Ovary (tissue), 9 donors: Measurements from ENCODE around the gene CHKA. TPM values are rescaled to one million over a fixed set of nuclear protein-coding genes. Genes with fewer than 3 reads are reported as not detected.

Source experiments
- DNase-seq, 5 donors: peaks; one replicate each; pipeline ENCODE4 v3.0.0-alpha.2; 2019 to 2020
- H3K27ac ChIP-seq, 2 donors: fragments of 200-600 bp; one replicate each; pipeline versions ENCODE4 v1.5.1 to v1.8.0; 2019 to 2022
- H3K27me3 ChIP-seq: fragments of 200-600 bp; one replicate; pipeline ENCODE4 v1.8.0; 2022
- H3K36me3 ChIP-seq: fragments of 200-600 bp; sonication (generic); one replicate; pipeline ENCODE4 v1.5.1; 2019
- H3K4me1 ChIP-seq: one replicate; pipeline ENCODE4 v1.8.1; 2013; ENCODE audit warnings: mild to moderate bottlenecking, moderate library complexity; ENCODE audit not compliant: insufficient read depth
- H3K4me3 ChIP-seq: fragments of 200-600 bp; sonication (generic); one replicate; pipeline ENCODE4 v1.5.1; 2017
- H3K9me3 ChIP-seq, 2 donors: fragments of 200-600 bp in 1 of 2; sonication (generic) in 1 of 2; one replicate each; pipeline versions ENCODE4 v1.5.1 to v1.8.1; 2013 to 2019; ENCODE audit warnings: mild to moderate bottlenecking in 1 of 2, moderate library complexity in 1 of 2
- EP300 ChIP-seq: sonication (generic); formaldehyde crosslinking; IDR thresholded peaks from one replicate; pipeline ENCODE4 v1.6.1; 2017; ENCODE audit warnings: antibody characterized with exemption
- POLR2A ChIP-seq: fragments of 450-650 bp; IDR thresholded peaks from one replicate; pipeline ENCODE4 v1.6.1; 2017; ENCODE audit warnings: antibody characterized with exemption, mild to moderate bottlenecking, moderate library complexity
- WGBS, 3 donors: extraction: QIAGEN DNeasy Blood & Tissue Kit in 1 of 3; methylation state at CpG; one replicate each; pipeline versions ENCODE4 v1.1.5 to v1.1.7; 2013 to 2017; 5-methylcytosine and 5-hydroxymethylcytosine counted together
- intact Hi-C, 4 donors: fragments of 100-400 bp; cut with DNase I; formaldehyde crosslinking; loops; one replicate each; pipeline versions ENCODE4 v1.11.0 to v1.15.1; 2022 to 2023
- polyA plus RNA-seq, 2 donors: library from polyadenylated mRNA; stranded (reverse); fragments of 200-250 nt in 1 of 2; fragments of 350-450 nt in 1 of 2; fragmentation: Illumina TruSeq in 1 of 2; extraction: RNeasy Lipid Tissue Mini Kit (QIAGEN cat#74804) in 1 of 2; gene quantifications; one replicate each; pipeline ENCODE4 v1.2.3, GENCODE V29; 2013 to 2014
- total RNA-seq, 7 donors: library from RNA; depleted of rRNA in 2 of 7; stranded (reverse); fragments of >200 nt in 2 of 7; fragmentation: NEBNext Ultra II Directional in 3 of 7; extraction: Animal tissue kit (Norgen Biotek cat#: 25700) in 3 of 7; gene quantifications; one replicate each; pipeline versions ENCODE4 v1.1.0 to v1.2.4, GENCODE V29; 2016 to 2023
- TF ChIP-seq, protein P1 (sequence below), 3 donors: fragments of 450-650 bp in 2 of 3; fragments of 200-600 bp in 1 of 3; IDR thresholded peaks; one replicate each; pipeline versions ENCODE4 v1.5.1 to v1.8.0; 2016 to 2022; ENCODE audit warnings: antibody characterized with exemption in 3 of 3, mild to moderate bottlenecking in 1 of 3
- donor health status: DM: no; HTN: no; CAD: no; lungs with moderate emphysema.
- donor health status: DM: no; HTN: no; CAD: no.
- donor health status: Bipolar disorder and iron deficiency.
- donor health status: DM: yes; HTN: yes; CAD: no.
- donor health status: DM: no; HTN: no; CAD: no.
- donor health status: DM: yes; HTN: yes; CAD: no.

Gene CHKA
- total and polyA plus RNA-seq, 9 donors, result 15.6 to 45.3 (median 30.5) TPM

DNA sequence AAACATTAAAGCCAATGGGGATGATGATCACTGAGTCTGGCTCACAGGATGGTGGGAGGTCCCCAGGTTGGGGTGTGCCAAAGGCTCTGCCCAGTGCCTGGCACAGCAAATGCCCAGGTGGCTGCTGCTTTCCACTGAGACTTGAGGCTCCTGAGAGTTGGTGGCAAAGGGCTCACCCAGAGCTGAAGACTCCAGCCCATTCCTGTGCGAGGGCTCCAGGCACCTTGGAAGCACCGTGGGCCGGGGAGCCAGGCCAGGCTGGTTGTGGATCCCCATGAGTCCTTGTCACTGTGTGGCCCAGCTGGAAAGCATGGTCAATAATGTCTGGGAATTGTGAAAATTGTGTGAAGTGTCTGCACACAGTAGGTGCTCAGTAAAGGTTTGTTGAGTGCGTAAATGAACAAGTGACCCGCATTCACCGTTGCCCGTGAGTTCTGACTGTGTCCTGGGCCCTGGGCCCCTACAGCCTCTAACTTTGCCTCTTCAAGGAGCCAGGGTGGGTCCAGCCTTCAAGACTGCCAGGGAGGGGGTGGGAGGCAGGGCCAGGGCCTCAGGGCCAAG, 114.5 kb downstream of the CHKA start:
- no peak overlapping the region for H3K27ac ChIP-seq
- intact Hi-C loops, result loop anchor here in 1 of 4 donors (10.0 kb wide), 1 partner anchor 198 kb away; no protein-coding TSS in a partner anchor
- H3K27me3 ChIP-seq, result no peaks in the 10 kb centered on the region
- TF ChIP-seq EP300 (no peak), POLR2A (no peak)
- TF ChIP-seq, protein P1, sequence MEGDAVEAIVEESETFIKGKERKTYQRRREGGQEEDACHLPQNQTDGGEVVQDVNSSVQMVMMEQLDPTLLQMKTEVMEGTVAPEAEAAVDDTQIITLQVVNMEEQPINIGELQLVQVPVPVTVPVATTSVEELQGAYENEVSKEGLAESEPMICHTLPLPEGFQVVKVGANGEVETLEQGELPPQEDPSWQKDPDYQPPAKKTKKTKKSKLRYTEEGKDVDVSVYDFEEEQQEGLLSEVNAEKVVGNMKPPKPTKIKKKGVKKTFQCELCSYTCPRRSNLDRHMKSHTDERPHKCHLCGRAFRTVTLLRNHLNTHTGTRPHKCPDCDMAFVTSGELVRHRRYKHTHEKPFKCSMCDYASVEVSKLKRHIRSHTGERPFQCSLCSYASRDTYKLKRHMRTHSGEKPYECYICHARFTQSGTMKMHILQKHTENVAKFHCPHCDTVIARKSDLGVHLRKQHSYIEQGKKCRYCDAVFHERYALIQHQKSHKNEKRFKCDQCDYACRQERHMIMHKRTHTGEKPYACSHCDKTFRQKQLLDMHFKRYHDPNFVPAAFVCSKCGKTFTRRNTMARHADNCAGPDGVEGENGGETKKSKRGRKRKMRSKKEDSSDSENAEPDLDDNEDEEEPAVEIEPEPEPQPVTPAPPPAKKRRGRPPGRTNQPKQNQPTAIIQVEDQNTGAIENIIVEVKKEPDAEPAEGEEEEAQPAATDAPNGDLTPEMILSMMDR (IDR thresholded peaks at IDR 0.05), result no peak
- peaks cover 10% of the 10 kb centered on the region for H3K4me1 ChIP-seq
- no peaks in the 10 kb centered on the region for H3K36me3 ChIP-seq
- WGBS, 3 donors, result 95% methylated on average over 7 of the region's 7 CpGs
- DNase-seq, result peak in 1 of 5 donors; percentile 8
- H3K9me3 ChIP-seq, result no peaks in the 10 kb centered on the region
- H3K4me3 ChIP-seq, result no peak overlapping the region

DNA sequence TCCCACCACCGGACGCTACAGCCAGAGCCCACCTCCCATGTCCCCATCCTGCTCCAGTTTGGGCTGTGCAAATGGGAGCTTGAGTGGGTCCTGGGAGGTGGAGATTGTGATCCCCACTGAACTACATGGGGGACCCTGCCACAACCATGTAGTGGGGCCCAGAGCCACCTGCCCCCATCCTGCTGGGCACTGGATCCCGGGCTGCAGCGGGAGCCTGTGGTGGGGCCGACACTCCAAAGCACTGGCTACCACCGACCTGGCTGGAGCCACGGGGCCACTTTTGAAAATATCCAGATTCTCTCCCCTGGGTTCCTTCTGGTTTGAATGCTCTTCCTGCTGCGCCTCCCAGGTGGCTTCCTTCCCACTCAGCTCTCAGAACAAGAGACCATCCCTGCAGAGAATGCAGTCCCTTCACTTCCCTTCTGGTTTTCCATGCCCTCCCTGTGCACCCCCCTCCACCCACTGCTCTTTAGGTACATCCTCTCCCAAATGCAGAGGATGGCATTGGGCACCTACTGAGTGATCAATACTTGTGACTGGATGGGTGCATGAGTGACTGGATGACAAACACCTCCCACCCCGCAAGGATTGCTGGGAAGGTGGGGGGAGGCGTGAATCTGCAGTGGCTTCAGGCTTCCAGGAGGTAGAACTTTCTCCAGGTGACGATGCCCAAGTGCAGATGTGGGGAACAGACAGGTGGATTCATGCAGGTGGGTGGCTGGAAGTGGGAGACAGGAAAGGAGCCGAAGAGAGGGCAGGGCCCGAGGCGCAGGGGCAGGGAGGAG, 116.4 kb downstream of the CHKA start:
- no peaks in the 10 kb centered on the region for H3K27me3 ChIP-seq
- peaks cover 4% of the 10 kb centered on the region for H3K4me1 ChIP-seq
- intact Hi-C loops, result loop anchor here in 1 of 4 donors (10.0 kb wide), 1 partner anchor 200 kb away; no protein-coding TSS in a partner anchor
- DNase-seq, result no peak
- TF ChIP-seq, protein P1 (IDR thresholded peaks at IDR 0.05), result no peak
- TF ChIP-seq POLR2A, result no peak
- H3K27ac ChIP-seq, result no peak overlapping the region
- no peak overlapping the region for H3K4me3 ChIP-seq
- WGBS, 3 donors, result 71 to 78% (median 72%) methylated on average over 14 of the region's 14 CpGs
- no peaks in the 10 kb centered on the region for H3K36me3 ChIP-seq
- H3K9me3 ChIP-seq, result no peaks in the 10 kb centered on the region

DNA sequence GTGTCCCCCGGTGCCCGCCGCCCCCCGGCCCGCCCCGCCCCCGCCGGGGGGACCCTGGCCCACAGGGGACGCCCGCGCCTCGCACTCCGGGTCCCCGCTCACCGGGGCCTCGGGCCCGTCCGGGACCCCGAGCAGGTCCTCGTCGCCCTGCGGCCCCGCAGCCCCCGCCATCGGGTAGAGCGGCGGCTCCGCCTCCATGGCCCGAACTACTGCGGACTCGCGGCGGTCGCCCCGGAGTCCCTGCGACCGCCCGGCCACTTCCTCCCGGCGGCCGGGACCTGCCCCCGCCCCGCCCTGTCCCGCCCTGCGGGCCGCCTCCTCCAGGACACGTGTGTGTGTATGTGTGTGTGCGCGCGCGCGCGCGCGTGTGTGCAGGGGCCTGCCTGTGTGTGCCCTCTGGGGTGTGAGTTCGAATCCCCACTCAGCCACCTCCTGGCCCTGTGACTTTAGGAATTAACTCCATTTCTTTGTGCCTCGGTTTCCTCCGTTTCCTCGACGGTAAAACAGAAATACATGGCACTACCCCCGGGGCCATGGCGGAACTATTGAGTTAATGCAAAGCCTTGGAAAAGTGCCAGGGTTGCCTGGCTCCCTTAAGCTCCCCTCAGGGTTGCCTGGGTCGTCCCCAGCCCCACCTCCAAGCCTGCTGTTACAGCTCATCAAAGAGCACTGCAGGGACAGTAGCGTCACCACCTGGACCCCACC, 117.2 kb downstream of the CHKA start, which contains the start of gene UNC93B1:
TSS of gene UNC93B1 (minus strand) at position 252 of the 705 bp plus-strand sequence. CDS start at position 198, 54 bp downstream.
- H3K9me3 ChIP-seq, result no peaks in the 10 kb centered on the region
- no peaks in the 10 kb centered on the region for H3K36me3 ChIP-seq
- TF ChIP-seq, protein P1 (IDR thresholded peaks at IDR 0.05), result no peak
- TF ChIP-seq POLR2A (no peak), EP300 (no peak)
- H3K27me3 ChIP-seq, result no peaks in the 10 kb centered on the region
- peak within 1 kb of the TSS; percentile 62 for H3K4me3 ChIP-seq
- DNase-seq, result peak; percentile 74 to 82 (median 75)
- intact Hi-C loops, result loop anchor here in 1 of 4 donors (10.0 kb wide), 1 partner anchor 201 kb away; no protein-coding TSS in a partner anchor
- H3K4me1 ChIP-seq, result peaks cover 2% of the 10 kb centered on the region
- 3 to 9% (median 4%) methylated on average over 26 to 64 of the region's 64 CpGs for WGBS, 3 donors
- peak within 1 kb of the TSS; percentile 13 to 50 for H3K27ac ChIP-seq
